IMR-90 (cell line): ENCODE measurements around the gene ANTXR1.

Source experiments
- BHLHE40 ChIP-seq: fragments of 150-350 bp; IDR thresholded peaks from 2 replicates; pipeline ENCODE4 v1.6.1; 2016; ENCODE audit warnings: mild to moderate bottlenecking, low read depth, low read length
- FOS ChIP-seq: fragments of 150-350 bp; IDR thresholded peaks from 2 replicates; pipeline ENCODE4 v1.6.1; 2016; ENCODE audit warnings: low read depth, low read length
- POLR2A ChIP-seq: IDR thresholded peaks from 2 replicates; pipeline ENCODE4 v1.6.1; 2012; ENCODE audit warnings: mild to moderate bottlenecking, low read depth, low read length
- TF ChIP-seq, protein P1 (sequence below): conservative IDR thresholded peaks from 2 replicates; pipeline ENCODE4 v1.5.1; 2012; ENCODE audit warnings: mild to moderate bottlenecking, low read depth, low read length, improper control_type of control experiment

DNA sequence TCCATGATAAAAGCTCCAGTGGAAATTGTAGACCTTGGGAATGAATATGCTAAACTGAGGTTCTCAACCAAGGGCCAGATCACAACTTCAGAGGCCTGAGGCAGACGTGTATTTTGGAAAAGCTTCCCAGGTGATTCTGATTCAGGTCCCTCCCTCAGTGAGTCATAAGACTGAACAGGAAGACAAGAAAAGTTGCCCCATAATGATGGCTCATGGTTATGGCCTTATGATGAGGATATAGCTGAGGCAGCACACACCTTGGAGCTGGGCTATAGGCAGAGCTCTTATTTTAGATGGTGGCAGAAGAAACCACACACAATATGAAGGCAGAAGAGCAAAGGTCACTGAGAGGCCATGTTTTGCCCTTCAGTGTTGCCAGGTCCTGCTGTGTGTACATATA lies 9.6 kb downstream of the ANTXR1 start:
- no peak for TF ChIP-seq POLR2A
- no peak for TF ChIP-seq BHLHE40
- TF ChIP-seq, protein P1, sequence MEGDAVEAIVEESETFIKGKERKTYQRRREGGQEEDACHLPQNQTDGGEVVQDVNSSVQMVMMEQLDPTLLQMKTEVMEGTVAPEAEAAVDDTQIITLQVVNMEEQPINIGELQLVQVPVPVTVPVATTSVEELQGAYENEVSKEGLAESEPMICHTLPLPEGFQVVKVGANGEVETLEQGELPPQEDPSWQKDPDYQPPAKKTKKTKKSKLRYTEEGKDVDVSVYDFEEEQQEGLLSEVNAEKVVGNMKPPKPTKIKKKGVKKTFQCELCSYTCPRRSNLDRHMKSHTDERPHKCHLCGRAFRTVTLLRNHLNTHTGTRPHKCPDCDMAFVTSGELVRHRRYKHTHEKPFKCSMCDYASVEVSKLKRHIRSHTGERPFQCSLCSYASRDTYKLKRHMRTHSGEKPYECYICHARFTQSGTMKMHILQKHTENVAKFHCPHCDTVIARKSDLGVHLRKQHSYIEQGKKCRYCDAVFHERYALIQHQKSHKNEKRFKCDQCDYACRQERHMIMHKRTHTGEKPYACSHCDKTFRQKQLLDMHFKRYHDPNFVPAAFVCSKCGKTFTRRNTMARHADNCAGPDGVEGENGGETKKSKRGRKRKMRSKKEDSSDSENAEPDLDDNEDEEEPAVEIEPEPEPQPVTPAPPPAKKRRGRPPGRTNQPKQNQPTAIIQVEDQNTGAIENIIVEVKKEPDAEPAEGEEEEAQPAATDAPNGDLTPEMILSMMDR = no peak
- no peak for TF ChIP-seq FOS
